Umbilical cord (tissue), 2 donors: ENCODE results near the gene RIPOR1. TPM values are rescaled to one million over a fixed set of nuclear protein-coding genes. Genes with fewer than 3 reads are reported as not detected.

Source experiments
- DNase-seq: peaks from one replicate; pipeline ENCODE4 v3.0.0-alpha.2; 2015; ENCODE audit warnings: low spot score
- total RNA-seq: library from RNA; depleted of rRNA; stranded (reverse); fragments of >200 nt; gene quantifications from one replicate; pipeline ENCODE4 v1.2.3, GENCODE V29; 2014; ENCODE audit warnings: low replicate concordance; ENCODE audit not compliant: insufficient read depth

The RIPOR1 gene
- total RNA-seq, 1 donor from 2014 or later = 17.3 TPM

DNA sequence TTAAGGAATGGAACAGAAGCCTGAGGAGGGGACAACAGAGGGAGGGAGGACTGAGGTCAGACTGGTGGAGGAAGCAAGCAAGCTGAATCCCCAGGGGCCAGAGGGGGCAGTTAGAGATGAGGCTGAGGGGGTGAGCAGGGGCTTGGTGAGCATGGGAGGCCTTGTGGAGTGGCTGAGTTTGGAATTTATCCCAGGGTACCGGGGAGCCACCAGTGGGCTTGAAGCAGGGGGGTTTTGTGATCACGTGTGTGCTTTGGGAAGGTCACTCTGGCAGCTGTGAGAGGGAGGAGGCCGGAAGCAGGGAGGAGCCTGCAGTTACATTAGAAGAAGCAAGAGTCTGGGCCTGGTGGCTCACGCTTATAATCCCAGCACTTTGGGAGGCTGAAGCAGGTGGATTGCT, 23.8 kb downstream of the RIPOR1 start:
- DNase-seq = no peak

DNA sequence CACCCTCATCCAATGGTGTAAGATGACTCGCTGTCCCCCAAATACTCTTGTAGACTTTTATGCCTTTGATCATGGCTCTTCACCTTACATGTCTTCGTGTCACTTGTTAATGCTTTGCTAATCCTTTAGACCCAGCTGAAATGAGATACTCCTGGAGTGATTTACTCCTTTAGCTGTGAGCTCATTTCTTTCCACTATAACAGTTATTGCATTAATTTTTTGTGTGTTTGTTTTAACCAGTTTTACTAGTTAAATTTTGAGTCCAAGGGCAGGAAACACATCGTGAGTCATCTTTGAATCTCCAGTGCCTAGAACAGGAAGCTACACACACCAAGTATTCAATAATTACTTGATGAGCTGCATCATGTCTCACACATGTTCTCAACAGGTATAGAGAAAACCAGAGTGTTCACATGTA, 27.2 kb downstream of the RIPOR1 start:
- DNase-seq = no peak

DNA sequence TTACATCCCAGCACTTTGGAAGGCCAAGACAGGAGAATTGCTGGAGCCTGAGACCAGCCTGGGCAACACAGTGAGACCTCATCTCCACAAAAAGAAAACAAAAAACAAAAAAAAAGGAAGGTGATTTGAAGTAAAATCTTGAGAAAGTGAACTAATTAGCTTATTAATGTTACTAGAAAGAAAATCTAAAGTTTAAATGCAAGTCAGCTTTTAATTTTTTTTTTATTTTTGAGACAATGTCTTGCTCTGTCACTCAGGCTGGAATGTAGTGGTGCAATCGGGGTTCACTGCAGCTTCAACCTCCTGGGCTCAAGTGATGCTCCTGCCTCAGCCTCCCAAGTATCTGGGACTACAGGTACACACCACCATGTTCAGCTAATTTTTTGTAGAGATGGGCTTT, 30.2 kb downstream of the RIPOR1 start:
- no peak for DNase-seq

- DNase-seq = no peak
Observed at GRCh38 chr16:67560827-67561342, 32.3 kb downstream of the RIPOR1 start.

- no peak for DNase-seq
Observed at GRCh38 chr16:67561501-67561823, 32.8 kb downstream of the RIPOR1 start.

DNA sequence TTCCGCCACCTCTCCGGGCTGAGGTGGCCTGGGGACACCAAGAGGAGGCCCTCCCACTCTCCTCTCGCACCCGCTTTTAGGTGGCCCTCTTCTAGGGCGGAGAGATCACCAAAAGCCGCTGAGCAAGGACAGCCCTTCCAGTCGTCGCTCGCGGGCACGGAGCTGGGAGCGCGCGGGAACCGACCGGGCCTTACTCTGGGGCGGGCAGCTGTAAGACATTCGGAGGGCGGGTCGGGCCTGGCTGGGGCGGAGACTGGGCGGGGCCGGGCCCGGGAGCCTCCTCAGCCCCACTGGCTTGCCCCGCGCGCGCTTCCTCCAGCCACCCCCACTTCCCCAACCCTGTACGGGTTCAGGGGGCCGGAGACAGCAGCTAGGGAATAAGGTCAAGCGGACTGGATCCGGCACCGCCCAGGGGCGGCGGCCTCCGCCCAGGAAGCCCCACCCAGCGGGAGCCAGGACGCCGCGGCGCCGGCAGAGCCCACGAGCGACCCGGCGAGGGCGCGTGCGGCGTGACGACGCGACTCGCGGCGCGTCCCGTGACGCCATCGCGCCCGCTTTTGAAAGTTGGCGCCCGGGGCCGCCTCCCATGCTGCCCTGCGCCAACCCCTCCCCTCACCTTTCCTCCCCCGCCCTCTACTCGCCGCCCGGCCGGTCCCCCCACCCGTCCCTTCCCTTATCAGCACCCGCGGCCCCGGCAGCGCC, 33.3 kb downstream of the RIPOR1 start:
- peak; percentile 99 for DNase-seq

DNA sequence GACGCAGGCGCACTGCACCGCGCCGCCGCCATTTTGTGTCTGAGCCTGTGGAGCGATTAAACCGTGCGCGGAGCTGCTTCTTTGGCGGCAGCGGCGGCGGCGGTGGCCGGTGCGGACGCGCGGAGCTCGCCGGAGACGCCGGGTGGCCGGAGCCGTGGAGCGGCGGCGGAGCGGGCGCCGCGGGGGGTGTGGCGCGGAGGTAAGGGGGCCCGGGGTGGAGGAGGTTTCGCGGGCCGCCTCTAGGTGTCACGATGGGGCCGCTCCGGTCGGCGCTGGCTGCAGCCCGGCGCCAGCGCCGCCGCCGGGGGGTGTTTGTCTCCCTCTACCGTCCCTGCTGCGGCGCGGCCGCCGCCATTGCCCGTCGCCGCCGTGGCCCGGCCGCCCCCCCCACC, 33.9 kb downstream of the RIPOR1 start, which contains the start of gene CTCF:
Gene CTCF, plus strand, starts transcription at position 1 of the 392 bp plus-strand sequence. CDS start 48,307 bp downstream, outside the sequence.
- no peak for DNase-seq

- peak; percentile 70 for DNase-seq
Observed at GRCh38 chr16:67562918-67563707, 34.5 kb downstream of the RIPOR1 start.

GRCh38 chr16:67563708-67564468, 35.3 kb downstream of the RIPOR1 start:
- peak; percentile 60 for DNase-seq

GRCh38 chr16:67565470-67566100, 37.0 kb downstream of the RIPOR1 start:
- no peak for DNase-seq

- no peak for DNase-seq
Observed at GRCh38 chr16:67571464-67571863, 42.8 kb downstream of the RIPOR1 start.

DNA sequence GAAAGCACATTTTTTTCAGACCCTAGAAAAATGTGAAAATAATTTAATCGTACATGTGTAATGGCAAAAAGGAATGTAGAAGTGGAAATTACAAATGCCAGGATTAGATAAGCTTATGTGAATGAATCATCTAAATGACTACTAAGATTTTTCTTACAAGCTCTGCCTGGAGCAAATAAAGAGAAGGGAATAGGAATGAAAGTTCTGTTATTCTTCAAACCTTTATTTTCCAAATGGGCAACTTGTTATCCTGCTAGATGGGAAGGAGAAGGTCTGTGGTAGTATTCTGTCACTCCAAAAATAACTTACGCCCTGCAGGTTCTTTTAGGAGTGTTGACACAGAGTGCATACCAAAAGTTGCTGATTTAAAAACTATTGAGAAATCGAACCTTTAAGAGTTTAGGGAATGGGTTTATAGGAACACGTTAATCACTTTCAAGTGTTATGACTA, 43.4 kb downstream of the RIPOR1 start:
- DNase-seq = no peak

DNA sequence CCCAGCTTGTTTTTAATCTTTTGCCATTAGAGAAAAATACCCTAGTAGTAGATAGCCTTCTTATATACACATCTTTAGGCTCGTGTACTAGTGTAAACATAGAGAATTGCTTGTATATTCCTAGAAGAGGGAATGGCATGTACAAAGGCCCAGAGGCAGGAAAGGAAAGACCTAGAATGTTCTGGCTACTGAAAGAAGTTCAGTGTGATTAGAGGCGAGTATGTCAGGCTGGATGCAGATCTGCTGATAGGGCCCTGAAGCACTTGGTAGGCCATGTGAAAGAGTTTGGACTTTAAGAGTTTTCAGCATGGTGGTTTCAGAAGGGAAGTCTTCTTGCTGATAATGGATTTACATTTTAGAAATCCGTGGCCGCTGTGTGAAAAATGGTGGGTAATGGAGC, 51.1 kb downstream of the RIPOR1 start:
- no peak for DNase-seq

DNA sequence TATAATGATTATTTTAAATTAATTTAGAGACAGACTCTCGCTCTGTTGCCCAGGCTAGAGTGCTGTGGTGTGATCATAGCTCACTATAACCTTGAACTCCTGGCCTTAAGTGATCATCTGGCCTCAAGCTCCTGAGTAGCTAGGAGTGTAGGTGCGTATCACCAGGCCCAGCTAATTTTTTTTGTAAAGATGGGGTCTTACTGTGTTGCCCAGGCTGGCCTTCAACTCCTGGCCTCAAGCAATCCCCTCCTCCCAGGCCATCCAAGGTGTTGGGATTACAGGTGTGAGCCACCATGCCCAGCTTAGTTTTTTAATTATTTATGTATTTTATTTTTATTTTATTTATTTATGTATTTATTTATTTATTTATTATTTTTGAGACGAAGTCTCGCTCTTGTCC, 51.6 kb downstream of the RIPOR1 start:
- no peak for DNase-seq

- DNase-seq = no peak
Observed at GRCh38 chr16:67593288-67593687, 64.7 kb downstream of the RIPOR1 start.

GRCh38 chr16:67593701-67594100, 65.1 kb downstream of the RIPOR1 start:
- no peak for DNase-seq

DNA sequence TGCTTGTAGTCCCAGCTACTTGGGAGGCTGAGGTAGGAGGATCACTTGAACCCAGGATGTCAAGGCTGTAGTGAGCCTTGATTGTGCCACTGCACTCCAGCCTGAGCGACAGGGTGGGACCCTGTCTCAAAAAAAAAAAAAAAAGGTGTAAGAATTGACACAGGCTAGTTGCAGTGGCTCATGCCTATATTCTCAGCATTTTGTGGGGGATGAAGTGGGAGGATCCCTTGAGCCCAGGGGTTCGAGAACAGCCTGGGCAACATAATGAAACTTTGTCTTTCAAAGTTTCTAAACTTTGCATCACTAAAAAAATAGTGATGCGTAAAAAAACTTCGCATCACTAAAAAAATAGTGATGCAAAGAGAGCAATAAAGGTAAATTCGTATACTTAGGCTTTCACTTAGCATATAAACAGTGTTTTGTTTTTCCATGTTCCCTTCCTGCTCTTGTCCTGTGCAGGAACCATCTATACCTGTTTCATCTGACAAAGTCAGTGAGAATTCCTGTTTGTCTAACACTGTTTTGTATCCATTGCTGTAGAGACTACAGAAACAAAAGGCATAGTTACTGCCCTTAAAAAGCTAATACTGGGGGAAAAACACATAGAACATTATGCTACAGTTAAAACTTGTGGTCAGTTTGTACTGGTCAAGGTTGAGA, 65.8 kb downstream of the RIPOR1 start:
- DNase-seq = no peak

- peak; percentile 17 for DNase-seq
Observed at GRCh38 chr16:67594956-67595355, 66.3 kb downstream of the RIPOR1 start.
